ENCODE results near the gene PAOX. TPM values are rescaled to one million over a fixed set of nuclear protein-coding genes. Genes with fewer than 3 reads are reported as not detected.

Gene PAOX
- total RNA-seq, 4 donors from 2014 or later, result 7.1 to 14.5 (median 9.6) TPM

- Histone ChIP-seq H3K36me3 (no peaks in the 10 kb centered on the region), H3K27ac (no peak overlapping the region), H3K4me3 (no peak overlapping the region), H3K4me1 (peaks cover 0 to 22% (median 20%) of the 10 kb centered on the region in 3 donors), H3K9me3 (no peaks in the 10 kb centered on the region), H3K27me3 (peaks cover 96% of the 10 kb centered on the region)
- TF ChIP-seq EP300 (IDR thresholded peaks at IDR 0.05), result no peak
- no peak for TF ChIP-seq CTCF (IDR thresholded peaks at IDR 0.05)
- no peak for TF ChIP-seq POLR2AphosphoS5 (IDR thresholded peaks at IDR 0.05)
- TF ChIP-seq POLR2A (IDR thresholded peaks at IDR 0.05), result no peak
- no peak for ATAC-seq
- 40 to 70% methylated on average over 1 to 4 of the region's 13 CpGs for WGBS, 2 donors (ENCODE audit: low coverage in 1 of 2)
Measured at GRCh38 chr10:133339708-133340380, 39.2 kb upstream of the PAOX start.

- Histone ChIP-seq H3K27me3 (peaks cover 96% of the 10 kb centered on the region), H3K4me3 (no peak overlapping the region), H3K9me3 (no peaks in the 10 kb centered on the region), H3K4me1 (peaks cover 0 to under 1% (median 0%) of the 10 kb centered on the region in 3 donors), H3K36me3 (no peaks in the 10 kb centered on the region), H3K27ac (no peak overlapping the region)
- ATAC-seq, result no peak
- WGBS, 2 donors (ENCODE audit: low coverage in 1 of 2), result 79 to 87% methylated on average over 4 of the region's 4 CpGs
- no peak for TF ChIP-seq EP300 (IDR thresholded peaks at IDR 0.05)
- TF ChIP-seq POLR2A (IDR thresholded peaks at IDR 0.05), result no peak
- TF ChIP-seq CTCF (IDR thresholded peaks at IDR 0.05), result no peak
- no peak for TF ChIP-seq POLR2AphosphoS5 (IDR thresholded peaks at IDR 0.05)
Measured at GRCh38 chr10:133341983-133342382, 37.1 kb upstream of the PAOX start.

- Histone ChIP-seq H3K9me3 (no peaks in the 10 kb centered on the region), H3K4me1 (no peaks in the 10 kb centered on the region), H3K27me3 (peaks cover 96% of the 10 kb centered on the region), H3K27ac (no peak overlapping the region), H3K4me3 (no peak overlapping the region), H3K36me3 (no peaks in the 10 kb centered on the region)
- TF ChIP-seq CTCF (IDR thresholded peaks at IDR 0.05), result no peak
- TF ChIP-seq EP300 (IDR thresholded peaks at IDR 0.05), result no peak
- WGBS, 2 donors (ENCODE audit: low coverage in 1 of 2), result 40 to 67% methylated on average over 1 to 2 of the region's 8 CpGs
- no peak for ATAC-seq
Measured at GRCh38 chr10:133342942-133343341, 36.1 kb upstream of the PAOX start.

GRCh38 chr10:133343558-133343957 is 35.5 kb upstream of the PAOX start:
- no peak for ATAC-seq
- Histone ChIP-seq H3K9me3 (no peaks in the 10 kb centered on the region), H3K36me3 (no peaks in the 10 kb centered on the region), H3K4me1 (no peaks in the 10 kb centered on the region), H3K27me3 (peaks cover 96% of the 10 kb centered on the region), H3K27ac (no peak overlapping the region), H3K4me3 (no peak overlapping the region)
- WGBS, 2 donors (ENCODE audit: low coverage in 1 of 2), result 47 to 76% methylated on average over 4 to 8 of the region's 9 CpGs
- TF ChIP-seq POLR2A (IDR thresholded peaks at IDR 0.05), result no peak

GRCh38 chr10:133344236-133344635 is 34.8 kb upstream of the PAOX start:
- 40 to 62% methylated on average over 2 to 5 of the region's 5 CpGs for WGBS, 2 donors (ENCODE audit: low coverage in 1 of 2)

More at GRCh38 chr10:133344236-133344635, 34.8 kb upstream of the PAOX start:
- ATAC-seq, result no peak
- Histone ChIP-seq H3K27ac (no peak overlapping the region), H3K9me3 (no peaks in the 10 kb centered on the region), H3K4me3 (no peak overlapping the region), H3K4me1 (no peaks in the 10 kb centered on the region), H3K36me3 (no peaks in the 10 kb centered on the region), H3K27me3 (peaks cover 95% of the 10 kb centered on the region)
- no peak for TF ChIP-seq CTCF (IDR thresholded peaks at IDR 0.05)
- no peak for TF ChIP-seq POLR2A (IDR thresholded peaks at IDR 0.05)
- TF ChIP-seq POLR2AphosphoS5 (IDR thresholded peaks at IDR 0.05), result no peak
- no peak for TF ChIP-seq EP300 (IDR thresholded peaks at IDR 0.05)
